ENCODE results near the gene SORCS3. TPM values are rescaled to one million over a fixed set of nuclear protein-coding genes. Genes with fewer than 3 reads are reported as not detected.

SORCS3 gene
- total and polyA plus RNA-seq, 2 of the 4 experiments (the other 2 are of a cell fraction), result not detected

GRCh38 chr10:104894681-104895080 is 253.6 kb downstream of the SORCS3 start:
- POLR2A ChIA-PET (ENCODE audit: unreplicated experiment), result no interaction called here
- Histone ChIP-seq H3K79me1 (ENCODE audit: low read depth in 1 of 2, low read length in 2 of 2) (no peaks in the 10 kb centered on the region), H3K4me3 (ENCODE audit: insufficient read depth, low read depth, low read length) (no peak overlapping the region), H3K4me2 (ENCODE audit: low read depth, low read length) (no peak overlapping the region), H3K18ac (ENCODE audit: low read depth, low read length) (no peak overlapping the region), H2AFZ (replicated peaks; ENCODE audit: low read length, poor library complexity) (no peak overlapping the region), H4K8ac (ENCODE audit: low read depth in 2 of 2, low read length in 2 of 2) (no peak overlapping the region), H2BK120ac (ENCODE audit: low read depth, low read length) (no peak overlapping the region), H4K91ac (ENCODE audit: insufficient read depth, low read depth, low read length) (no peak overlapping the region), H3K9ac (ENCODE audit: low read depth, low read length) (no peak overlapping the region), H3K56ac (ENCODE audit: extremely low read depth, insufficient read depth, low read length) (no peak overlapping the region), H3K9me3 (ENCODE audit: control insufficient read depth, insufficient read depth, low read length) (peaks cover 14% of the 10 kb centered on the region; the same call in 1 of the 2 replicates), H2AK9ac (replicated peaks; ENCODE audit: low read depth, low read length, poor library complexity) (no peak overlapping the region), H3K4ac (ENCODE audit: low read depth, low read length) (no peak overlapping the region), H4K5ac (ENCODE audit: low read depth, low read length) (no peak overlapping the region), H3K27ac (ENCODE audit: insufficient read depth, low read length) (no peak overlapping the region), H3K36me3 (ENCODE audit: control insufficient read depth, insufficient read depth, low read length) (no peaks in the 10 kb centered on the region), H3K9me1 (ENCODE audit: insufficient read depth, low read length) (no peaks in the 10 kb centered on the region), H3K14ac (replicated peaks; ENCODE audit: low read depth, low read length) (no peak overlapping the region), H2BK5ac (ENCODE audit: low read depth, low read length, poor library complexity, severe bottlenecking) (no peak overlapping the region), H3K4me1 (ENCODE audit: control insufficient read depth, insufficient read depth, low read length) (no peaks in the 10 kb centered on the region), H3K23ac (ENCODE audit: low read depth, low read length) (no peak overlapping the region), H2AK5ac (ENCODE audit: low read depth, low read length) (no peak overlapping the region), H2BK15ac (ENCODE audit: low read depth, low read length) (no peak overlapping the region), H4K20me1 (ENCODE audit: insufficient read depth, low read length) (no peaks in the 10 kb centered on the region), H2BK20ac (ENCODE audit: low read depth, low read length) (no peak overlapping the region), H3K27me3 (ENCODE audit: control insufficient read depth, insufficient read depth, low read length) (no peaks in the 10 kb centered on the region)
- dilution Hi-C loops (cut with HindIII; ENCODE audit: low sequenced_read_pairs, unreplicated experiment), result no loop called here
- CTCF ChIA-PET, result no interaction called here
- in situ Hi-C loops (cut with MboI; ENCODE audit: low sequenced_read_pairs), result no loop called here
- intact Hi-C loops (cut with micrococcal nuclease), result no loop called here
- WGBS, 2 experiments (ENCODE audit: extremely low coverage in 2 of 2, insufficient read length in 1 of 2), result 13% methylated on average over 3 of the region's 3 CpGs; no CpG with 5 or more reads in 1 of the 2 experiments
- TF ChIP-seq ELK1 (IDR thresholded peaks at IDR 0.05; ENCODE audit: borderline replicate concordance, low read depth, low read length) (no peak), SMC3 (IDR thresholded peaks at IDR 0.05; ENCODE audit: low read depth, low read length) (no peak), FOS (IDR thresholded peaks at IDR 0.05; ENCODE audit: low read depth, low read length) (no peak), RFX5 (IDR thresholded peaks at IDR 0.05; ENCODE audit: low read depth, low read length) (no peak)
- no TSS peak for BruUV-seq (replicated peaks)
- ATAC-seq (ENCODE audit: low read depth) (no peak), DNase-seq (no peak)

All from IMR-90 (cell line).